ENCODE data around the gene MTFR1L. TPM values are rescaled to one million over a fixed set of nuclear protein-coding genes. Genes with fewer than 3 reads are reported as not detected.

Gene MTFR1L
- polyA plus RNA-seq, 2 of the 4 experiments (the other 2 are of a cell fraction): 26.1 TPM

GRCh38 chr1:25818569-25818968, 1.2 kb upstream of the MTFR1L start:
- TF ChIP-seq ZNF302 (CRISPR knock-in tag; IDR thresholded peaks at IDR 0.05) (no peak), BCL3 (IDR thresholded peaks at IDR 0.05) (no peak)
- FAIRE-seq (no peak), DNase-seq (ENCODE audit: low read depth in 1 of 2, low spot score in 1 of 2) (no peak), ATAC-seq (no peak)
- 74% methylated on average over 5 of the region's 6 CpGs for WGBS (ENCODE audit: missing lambda C conversion rate)
- H3K4me2 ChIP-seq: peak overlapping the region; percentile 83
- H3K4me3 ChIP-seq: peak overlapping the region; percentile 81; the same call in 1 of the 3 replicates
- peak overlapping the region; percentile 89; a peak in 4 of 6 replicates for H3K27ac ChIP-seq
- CTCF ChIA-PET: interaction anchor here (1.0 to 1.7 kb wide), 2 partner anchors 76 to 180 kb away, joined by 3 to 7 read pairs; no protein-coding TSS in a partner anchor
- peaks cover 13% of the 10 kb centered on the region for H3K4me1 ChIP-seq
- no peaks in the 10 kb centered on the region for H3K9me3 ChIP-seq
- POLR2A ChIA-PET: no interaction called here

GRCh38 chr1:25820247-25821111, 725 bp downstream of the MTFR1L start:
- Histone ChIP-seq H3K27ac (peak overlapping the region; percentile 89), H3K4me3 (peak overlapping the region; percentile 81), H3K4me2 (peak overlapping the region; percentile 83), H3K9me3 (no peaks in the 10 kb centered on the region), H3K4me1 (peaks cover 14% of the 10 kb centered on the region)
- ChIA-PET CTCF (interaction anchor here (1.0 to 1.7 kb wide), 4 partner anchors 9 to 74 kb away, joined by 3 to 7 read pairs (median 4); no protein-coding TSS in a partner anchor), POLR2A (interaction anchor here (0.7 to 1.3 kb wide), 3 partner anchors 11 to 177 kb away, joined by 3 to 4 read pairs (median 4); no protein-coding TSS in a partner anchor)
- ATAC-seq: peak; percentile 43 to 66; a peak in 4 of 6 replicates
- TF ChIP-seq ELK1 (IDR thresholded peaks at IDR 0.05; ENCODE audit: low read depth, low read length) (no peak), POLR2AphosphoS2 (conservative IDR thresholded peaks at IDR 0.05; ENCODE audit: low read length) (no peak), PHF8 (IDR thresholded peaks at IDR 0.05; ENCODE audit: borderline replicate concordance, low read depth) (peak; percentile 66), HEYL (CRISPR knock-in tag; IDR thresholded peaks at IDR 0.05) (no peak)
- 43% methylated on average over 8 of the region's 67 CpGs for WGBS (ENCODE audit: missing lambda C conversion rate)
- DNase-seq (ENCODE audit: low read depth in 1 of 2, low spot score in 1 of 2): peak; percentile 32 to 58
- no peak for FAIRE-seq

GRCh38 chr1:25821112-25821476, 1.3 kb downstream of the MTFR1L start:
- TF ChIP-seq HOXA7 (CRISPR knock-in tag; IDR thresholded peaks at IDR 0.05): no peak
- no peak for TF ChIP-seq PHF8 (IDR thresholded peaks at IDR 0.05; ENCODE audit: borderline replicate concordance, low read depth)
- TF ChIP-seq HES2 (IDR thresholded peaks at IDR 0.05): no peak
- no peak for TF ChIP-seq REST (IDR thresholded peaks at IDR 0.05)
- TF ChIP-seq EHF (CRISPR knock-in tag; IDR thresholded peaks at IDR 0.05): no peak
- no peak for TF ChIP-seq RNF2 (IDR thresholded peaks at IDR 0.05; ENCODE audit: borderline replicate concordance, low read depth)
- no peak for TF ChIP-seq RFX5 (IDR thresholded peaks at IDR 0.05)
- no peak for TF ChIP-seq MAX (IDR thresholded peaks at IDR 0.05)
- TF ChIP-seq PBX3 (IDR thresholded peaks at IDR 0.05): no peak
- TF ChIP-seq NFE2L2 (conservative IDR thresholded peaks at IDR 0.05; ENCODE audit: low read length): no peak
- TF ChIP-seq KDM1A (IDR thresholded peaks at IDR 0.05; ENCODE audit: low read depth): no peak
- no peak for TF ChIP-seq ZSCAN20 (CRISPR knock-in tag; IDR thresholded peaks at IDR 0.05)
- no peak for TF ChIP-seq NR3C1 (IDR thresholded peaks at IDR 0.05)
- no peak for TF ChIP-seq MAZ (IDR thresholded peaks at IDR 0.05; ENCODE audit: borderline replicate concordance, low read depth, low read length)
- no peak for TF ChIP-seq POLR2AphosphoS2 (conservative IDR thresholded peaks at IDR 0.05; ENCODE audit: low read length)
- no peak for TF ChIP-seq EP300 (IDR thresholded peaks at IDR 0.05)
- TF ChIP-seq E2F6 (IDR thresholded peaks at IDR 0.05; ENCODE audit: borderline replicate concordance, low read depth): no peak
- no peak for TF ChIP-seq RCOR1 (IDR thresholded peaks at IDR 0.05; ENCODE audit: low read depth, low read length)
- POLR2A ChIA-PET: no interaction called here
- H3K4me2 ChIP-seq: peak overlapping the region; percentile 83
- H3K27ac ChIP-seq: peak overlapping the region in 1 of 2 experiments; percentile 89; a peak in 3 of 6 replicates
- WGBS (ENCODE audit: missing lambda C conversion rate): 73% methylated on average over 9 of the region's 10 CpGs
- ATAC-seq (no peak), DNase-seq (ENCODE audit: low read depth in 1 of 2, low spot score in 1 of 2) (no peak), FAIRE-seq (no peak)
- CTCF ChIA-PET: interaction anchor here (1.0 to 1.3 kb wide), 2 partner anchors 10 to 25 kb away, joined by 3 to 4 read pairs; no protein-coding TSS in a partner anchor
- peaks cover 18% of the 10 kb centered on the region for H3K4me1 ChIP-seq
- peak overlapping the region; percentile 81 for H3K4me3 ChIP-seq
- H3K9me3 ChIP-seq: no peaks in the 10 kb centered on the region
